OCI-LY1 (cell line): ENCODE results near the gene STX12.
A peak's percentile ranks its signal among the peaks of the same experiment; 100 is the strongest.

ENCODE experiments used
- H2AFZ ChIP-seq: fragments of 200-600 bp; sonication (generic), shearing (Covaris generic); 2 replicates; pipeline ENCODE4 v1.6.0; 2014; ENCODE audit warnings: antibody characterized with exemption, mild to moderate bottlenecking, low read length
- H3F3A ChIP-seq: fragments of 200-600 bp; sonication (generic), shearing (Covaris generic); 2 replicates; pipeline ENCODE4 v1.6.0; 2014; ENCODE audit warnings: mild to moderate bottlenecking, antibody characterized with exemption, low read length, moderate library complexity; ENCODE audit not compliant: insufficient read depth
- H3K27ac ChIP-seq: fragments of 200-600 bp; sonication (generic); 2 replicates; pipeline ENCODE4 v1.5.1; 2014; ENCODE audit warnings: low read length, mixed run types, mild to moderate bottlenecking, low read depth; ENCODE audit not compliant: poor library complexity, severe bottlenecking
- H3K27me3 ChIP-seq: fragments of 200-600 bp; sonication (generic); 2 replicates; pipeline ENCODE4 v1.6.0; 2014; ENCODE audit warnings: antibody characterized with exemption, mild to moderate bottlenecking, low read length, moderate library complexity; ENCODE audit not compliant: insufficient read depth
- H3K36me3 ChIP-seq: fragments of 200-600 bp; sonication (generic); 2 replicates; pipeline ENCODE4 v1.6.1; 2014; ENCODE audit warnings: mild to moderate bottlenecking, antibody characterized with exemption, low read length, moderate library complexity, mixed read lengths; ENCODE audit not compliant: insufficient read depth
- H3K4me1 ChIP-seq: fragments of 200-600 bp; sonication (generic); 2 replicates; pipeline ENCODE4 v1.5.1; 2014; ENCODE audit warnings: mild to moderate bottlenecking, low read length, moderate library complexity; ENCODE audit not compliant: insufficient read depth, severe bottlenecking
- H3K4me2 ChIP-seq: fragments of 200-600 bp; sonication (generic), shearing (Covaris generic); 2 replicates; pipeline ENCODE4 v1.6.1; 2014; ENCODE audit warnings: low read length
- H3K4me3 ChIP-seq: fragments of 200-600 bp; sonication (generic); 2 replicates; pipeline ENCODE4 v1.5.1; 2014; ENCODE audit warnings: low read length, low read depth, mild to moderate bottlenecking, mixed read lengths; ENCODE audit not compliant: poor library complexity, severe bottlenecking
- H3K79me2 ChIP-seq: fragments of 200-600 bp; shearing (Covaris generic); 2 replicates; pipeline ENCODE4 v1.6.1; 2016; ENCODE audit warnings: mixed run types, low read length, mixed read lengths; ENCODE audit not compliant: insufficient read depth
- H3K9ac ChIP-seq: fragments of 200-600 bp; sonication (generic), shearing (Covaris generic); 2 replicates; pipeline ENCODE4 v1.6.1; 2014; ENCODE audit warnings: mild to moderate bottlenecking, low read length, mixed read lengths
- H3K9me2 ChIP-seq: fragments of 200-600 bp; sonication (generic), shearing (Covaris generic); 2 replicates; pipeline ENCODE4 v1.6.1; 2014; ENCODE audit warnings: low read depth, mild to moderate bottlenecking, low read length, mixed read lengths
- H3K9me3 ChIP-seq: fragments of 200-600 bp; shearing (Covaris generic); 2 replicates; pipeline ENCODE4 v1.6.1; 2014; ENCODE audit warnings: low read length, mixed read lengths
- H4K20me1 ChIP-seq: fragments of 200-600 bp; sonication (generic), shearing (Covaris generic); 2 replicates; pipeline ENCODE4 v1.6.0; 2016; ENCODE audit warnings: mild to moderate bottlenecking, low read length; ENCODE audit not compliant: insufficient read depth
- CTCF ChIP-seq: fragments of 200-600 bp; sonication (generic), shearing (Covaris generic); IDR thresholded peaks from 2 replicates; pipeline ENCODE4 v1.5.1; 2017; ENCODE audit warnings: mild to moderate bottlenecking, antibody characterized with exemption, low read length, moderate library complexity, mixed read lengths
- EZH2 ChIP-seq: fragments of 200-600 bp; sonication (generic), shearing (Covaris generic); IDR thresholded peaks from 2 replicates; pipeline ENCODE4 v1.8.0; 2017; ENCODE audit warnings: borderline replicate concordance, mixed run types, mild to moderate bottlenecking, antibody characterized with exemption, low read length, moderate library complexity, mixed read lengths

STX12 gene

GRCh38 chr1:27772932-27773825 lies at the start of gene STX12:
Gene STX12 (plus strand): TSS chr1:27773219. CDS start chr1:27773308, 89 bp downstream.
- peak within 1 kb of the TSS; percentile 90 for H3K4me3 ChIP-seq
- no peaks in the 10 kb centered on the region for H3K9me2 ChIP-seq
- H3K4me1 ChIP-seq, result peaks cover 20% of the 10 kb centered on the region
- no peaks in the 10 kb centered on the region for H3K9me3 ChIP-seq
- peak within 1 kb of the TSS; percentile 69 for H3K4me2 ChIP-seq
- no peak for TF ChIP-seq CTCF
- TF ChIP-seq EZH2, result no peak
- no peaks in the 10 kb centered on the region for H3K27me3 ChIP-seq
- H4K20me1 ChIP-seq, result no peaks in the 10 kb centered on the region
- H3F3A ChIP-seq, result no peaks in the 10 kb centered on the region
- H3K79me2 ChIP-seq, result peaks cover 26% of the 10 kb centered on the region
- peak within 1 kb of the TSS; percentile 86 for H3K9ac ChIP-seq
- peak within 1 kb of the TSS; percentile 98 for H2AFZ ChIP-seq
- H3K36me3 ChIP-seq, result peaks cover 10% of the 10 kb centered on the region; the same call in 1 of the 2 replicates
- peak within 1 kb of the TSS; percentile 56 for H3K27ac ChIP-seq

- H3K9ac ChIP-seq, result peak overlapping the region; percentile 59
- H3K36me3 ChIP-seq, result 0 out of 2 replicates have a peak, but pooled peaks cover 3% of the 10 kb centered on the region
- H3K4me3 ChIP-seq, result peak overlapping the region; percentile 62
- H3K9me2 ChIP-seq, result no peaks in the 10 kb centered on the region
- no peak overlapping the region for H3K27ac ChIP-seq
- H3K27me3 ChIP-seq, result no peaks in the 10 kb centered on the region
- peaks cover 20% of the 10 kb centered on the region for H3K4me1 ChIP-seq
- H3K79me2 ChIP-seq, result no peaks in the 10 kb centered on the region
- H4K20me1 ChIP-seq, result no peaks in the 10 kb centered on the region
- no peaks in the 10 kb centered on the region for H3K9me3 ChIP-seq
- no peak for TF ChIP-seq CTCF
- no peak for TF ChIP-seq EZH2
- peak overlapping the region; percentile 92 for H2AFZ ChIP-seq
- H3F3A ChIP-seq, result no peaks in the 10 kb centered on the region
- peak overlapping the region; percentile 85 for H3K4me2 ChIP-seq
These were observed 48.1 kb upstream of the STX12 start for GRCh38 chr1:27724961-27725373.

GRCh38 chr1:27725374-27726172 lies 47.4 kb upstream of the STX12 start, which contains the start of gene FAM76A:
Gene FAM76A (plus strand): TSS chr1:27725961. CDS start chr1:27726081, 120 bp downstream.
- no peaks in the 10 kb centered on the region for H3K9me2 ChIP-seq
- H3K27ac ChIP-seq, result peak within 1 kb of the TSS; percentile 3
- no peaks in the 10 kb centered on the region for H3K79me2 ChIP-seq
- H2AFZ ChIP-seq, result peak within 1 kb of the TSS; percentile 92
- H3K9ac ChIP-seq, result peak within 1 kb of the TSS; percentile 77
- 0 out of 2 replicates have a peak, but pooled peaks cover 3% of the 10 kb centered on the region for H3K36me3 ChIP-seq
- peak within 1 kb of the TSS; percentile 87 for H3K4me2 ChIP-seq
- no peaks in the 10 kb centered on the region for H4K20me1 ChIP-seq
- H3K9me3 ChIP-seq, result no peaks in the 10 kb centered on the region
- peak within 1 kb of the TSS; percentile 81 for H3K4me3 ChIP-seq
- no peak for TF ChIP-seq EZH2
- peak; percentile 51 for TF ChIP-seq CTCF
- H3K4me1 ChIP-seq, result peaks cover 20% of the 10 kb centered on the region
- no peaks in the 10 kb centered on the region for H3F3A ChIP-seq
- no peaks in the 10 kb centered on the region for H3K27me3 ChIP-seq
